ENCODE data around the gene TGFBR3L. TPM values are rescaled to one million over a fixed set of nuclear protein-coding genes. Genes with fewer than 3 reads are reported as not detected.

TGFBR3L gene
- total and polyA plus RNA-seq, 2 experiments from 2014 or later, result 1.7 to 7.0 TPM

- no peak for TF ChIP-seq ZNF462 (CRISPR knock-in tag; IDR thresholded peaks at IDR 0.05)
- no peak for TF ChIP-seq POLR2AphosphoS5 (IDR thresholded peaks at IDR 0.05; ENCODE audit: low read depth)
- no peak for TF ChIP-seq ZNF114 (CRISPR knock-in tag; IDR thresholded peaks at IDR 0.05)
- TF ChIP-seq, protein P1, sequence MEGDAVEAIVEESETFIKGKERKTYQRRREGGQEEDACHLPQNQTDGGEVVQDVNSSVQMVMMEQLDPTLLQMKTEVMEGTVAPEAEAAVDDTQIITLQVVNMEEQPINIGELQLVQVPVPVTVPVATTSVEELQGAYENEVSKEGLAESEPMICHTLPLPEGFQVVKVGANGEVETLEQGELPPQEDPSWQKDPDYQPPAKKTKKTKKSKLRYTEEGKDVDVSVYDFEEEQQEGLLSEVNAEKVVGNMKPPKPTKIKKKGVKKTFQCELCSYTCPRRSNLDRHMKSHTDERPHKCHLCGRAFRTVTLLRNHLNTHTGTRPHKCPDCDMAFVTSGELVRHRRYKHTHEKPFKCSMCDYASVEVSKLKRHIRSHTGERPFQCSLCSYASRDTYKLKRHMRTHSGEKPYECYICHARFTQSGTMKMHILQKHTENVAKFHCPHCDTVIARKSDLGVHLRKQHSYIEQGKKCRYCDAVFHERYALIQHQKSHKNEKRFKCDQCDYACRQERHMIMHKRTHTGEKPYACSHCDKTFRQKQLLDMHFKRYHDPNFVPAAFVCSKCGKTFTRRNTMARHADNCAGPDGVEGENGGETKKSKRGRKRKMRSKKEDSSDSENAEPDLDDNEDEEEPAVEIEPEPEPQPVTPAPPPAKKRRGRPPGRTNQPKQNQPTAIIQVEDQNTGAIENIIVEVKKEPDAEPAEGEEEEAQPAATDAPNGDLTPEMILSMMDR (conservative IDR thresholded peaks at IDR 0.05; ENCODE audit: low read depth in 2 of 2), result no peak
- TF ChIP-seq ZNF331 (CRISPR knock-in tag; IDR thresholded peaks at IDR 0.05; ENCODE audit: low read depth), result no peak
- no peak for TF ChIP-seq CREB1 (CRISPR knock-in tag; IDR thresholded peaks at IDR 0.05; ENCODE audit: low read depth)
These were observed 16.8 kb downstream of the TGFBR3L start (continued) for GRCh38 chr19:7931221-7932061.

Data from GM23338 (cell line).